Epithelial cell of esophagus (primary cell): ENCODE measurements around the gene MED15.

Experiments
- DNase-seq: peaks from one replicate; pipeline ENCODE4 v3.0.0; 2010; ENCODE audit warnings: low read depth
- H3K4me3 ChIP-seq: 2 replicates; pipeline ENCODE4 v1.5.1; 2011; ENCODE audit warnings: mild to moderate bottlenecking, low read length, control low read depth
- CTCF ChIP-seq: IDR thresholded peaks from 2 replicates; pipeline ENCODE4 v1.5.1; 2011; ENCODE audit warnings: low read depth, mild to moderate bottlenecking, low read length, control low read depth, inconsistent platforms; ENCODE audit not compliant: insufficient read depth; ENCODE audit errors: missing control alignments

MED15 gene

GRCh38 chr22:20491346-20491745 is 16.1 kb upstream of the MED15 start:
- TF ChIP-seq CTCF = no peak
- no peak overlapping the region for H3K4me3 ChIP-seq
- DNase-seq = no peak

- no peak for TF ChIP-seq CTCF
- peak; percentile 38 for DNase-seq
- peak within 1 kb of the TSS; percentile 71 for H3K4me3 ChIP-seq
These were observed 12.2 kb upstream of the MED15 start, which contains the start of gene KLHL22 for GRCh38 chr22:20494978-20495860. KLHL22 (minus strand) TSS chr22:20495795; CDS start chr22:20489211, 6,584 bp downstream.

GRCh38 chr22:20495861-20496681 is 11.3 kb upstream of the MED15 start:
- peak overlapping the region; percentile 71 for H3K4me3 ChIP-seq
- peak; percentile 86 for TF ChIP-seq CTCF
- DNase-seq = peak; percentile 95

GRCh38 chr22:20497426-20497825 is 10.0 kb upstream of the MED15 start:
- TF ChIP-seq CTCF = no peak
- DNase-seq = no peak
- H3K4me3 ChIP-seq = no peak overlapping the region

- no peak overlapping the region for H3K4me3 ChIP-seq
- peak; percentile 56 for DNase-seq
- no peak for TF ChIP-seq CTCF
These were observed 8.5 kb upstream of the MED15 start for GRCh38 chr22:20498913-20499312.

GRCh38 chr22:20499769-20500168 is 7.6 kb upstream of the MED15 start:
- no peak for TF ChIP-seq CTCF

More at GRCh38 chr22:20499769-20500168, 7.6 kb upstream of the MED15 start:
- no peak overlapping the region for H3K4me3 ChIP-seq
- DNase-seq = no peak
